Astrocyte (in vitro differentiated cells and primary cell): ENCODE results near the gene LMTK3.

Source experiments
- EZH2 ChIP-seq: IDR thresholded peaks from 2 replicates; pipeline ENCODE4 v1.6.1; 2012; ENCODE audit warnings: mild to moderate bottlenecking, low read length, inconsistent platforms; ENCODE audit not compliant: insufficient read depth
- TF ChIP-seq, protein P1 (sequence below): IDR thresholded peaks from 2 replicates; pipeline ENCODE4 v1.5.1; 2011; ENCODE audit warnings: low read depth, mild to moderate bottlenecking, inconsistent platforms, low read length, moderate library complexity; ENCODE audit not compliant: insufficient read depth

DNA sequence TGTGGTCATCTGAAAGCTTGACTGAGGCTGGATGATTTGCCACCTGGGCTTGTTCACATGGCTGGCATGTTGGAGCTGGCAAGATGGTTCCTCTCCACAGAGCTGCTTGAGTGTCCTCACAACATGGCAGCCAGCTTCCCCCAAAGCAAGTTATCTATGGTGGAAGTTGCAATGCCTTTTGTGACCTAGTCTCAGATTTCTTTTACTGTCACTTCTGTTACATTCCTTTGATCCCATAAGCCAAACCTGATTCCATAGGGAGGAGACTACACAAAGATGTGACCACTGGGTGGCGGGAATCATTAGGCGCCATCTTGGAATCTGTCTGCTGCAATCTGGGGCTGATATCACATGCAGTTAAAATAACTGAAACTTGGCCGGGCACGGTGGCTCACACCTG, 17.5 kb upstream of the LMTK3 start:
- TF ChIP-seq, protein P1, sequence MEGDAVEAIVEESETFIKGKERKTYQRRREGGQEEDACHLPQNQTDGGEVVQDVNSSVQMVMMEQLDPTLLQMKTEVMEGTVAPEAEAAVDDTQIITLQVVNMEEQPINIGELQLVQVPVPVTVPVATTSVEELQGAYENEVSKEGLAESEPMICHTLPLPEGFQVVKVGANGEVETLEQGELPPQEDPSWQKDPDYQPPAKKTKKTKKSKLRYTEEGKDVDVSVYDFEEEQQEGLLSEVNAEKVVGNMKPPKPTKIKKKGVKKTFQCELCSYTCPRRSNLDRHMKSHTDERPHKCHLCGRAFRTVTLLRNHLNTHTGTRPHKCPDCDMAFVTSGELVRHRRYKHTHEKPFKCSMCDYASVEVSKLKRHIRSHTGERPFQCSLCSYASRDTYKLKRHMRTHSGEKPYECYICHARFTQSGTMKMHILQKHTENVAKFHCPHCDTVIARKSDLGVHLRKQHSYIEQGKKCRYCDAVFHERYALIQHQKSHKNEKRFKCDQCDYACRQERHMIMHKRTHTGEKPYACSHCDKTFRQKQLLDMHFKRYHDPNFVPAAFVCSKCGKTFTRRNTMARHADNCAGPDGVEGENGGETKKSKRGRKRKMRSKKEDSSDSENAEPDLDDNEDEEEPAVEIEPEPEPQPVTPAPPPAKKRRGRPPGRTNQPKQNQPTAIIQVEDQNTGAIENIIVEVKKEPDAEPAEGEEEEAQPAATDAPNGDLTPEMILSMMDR = no peak
- no peak for TF ChIP-seq EZH2
